Vagina (tissue), 2 donors: ENCODE measurements around the gene SLC30A4. TPM values are rescaled to one million over a fixed set of nuclear protein-coding genes. Genes with fewer than 3 reads are reported as not detected.

Experiments used
- DNase-seq, 2 donors: peaks; one replicate each; pipeline ENCODE4 v3.0.0-alpha.2; 2017; ENCODE audit errors: extremely low spot score in 2 of 2
- H3K27ac ChIP-seq: fragments of 200-600 bp; sonication (generic); one replicate; pipeline ENCODE4 v1.5.1; 2019
- H3K27me3 ChIP-seq: fragments of 200-600 bp; sonication (generic); one replicate; pipeline ENCODE4 v1.5.1; 2019
- H3K36me3 ChIP-seq, 2 donors: fragments of 200-600 bp; sonication (generic); one replicate each; pipeline ENCODE4 v1.5.1; 2017 to 2019
- H3K4me1 ChIP-seq: fragments of 200-600 bp; sonication (generic); one replicate; pipeline ENCODE4 v1.5.1; 2019
- H3K4me3 ChIP-seq, 2 donors: fragments of 200-600 bp; sonication (generic); 1 replicate in 1 of 2; 2 replicates in 1 of 2; pipeline ENCODE4 v1.5.1; 2016 to 2019
- H3K9me3 ChIP-seq: fragments of 200-600 bp; sonication (generic); one replicate; pipeline ENCODE4 v1.5.1; 2019
- CTCF ChIP-seq, 3 experiments: fragments of 450-650 bp in 2 of 3; fragments of 200-600 bp in 1 of 3; sonication (generic) in 1 of 3; IDR thresholded peaks; one replicate each; pipeline ENCODE4 v1.5.1; 2017 to 2019; ENCODE audit warnings: antibody characterized with exemption in 3 of 3, mild to moderate bottlenecking in 2 of 3, moderate library complexity in 2 of 3
- POLR2A ChIP-seq, 2 donors: fragments of 450-650 bp; IDR thresholded peaks; one replicate each; pipeline ENCODE4 v1.6.1; 2017; ENCODE audit warnings: antibody characterized with exemption in 2 of 2, mild to moderate bottlenecking in 2 of 2, moderate library complexity in 2 of 2
- POLR2AphosphoS5 ChIP-seq, 2 donors: sonication (generic); formaldehyde crosslinking; IDR thresholded peaks; one replicate each; pipeline ENCODE4 v1.9.0; 2017; ENCODE audit warnings: antibody characterized with exemption in 2 of 2, mild to moderate bottlenecking in 2 of 2, low read depth in 1 of 2; ENCODE audit not compliant: insufficient read depth in 1 of 2
- intact Hi-C: fragments of 100-400 bp; cut with DNase I; formaldehyde crosslinking; loops from one replicate; pipeline ENCODE4 v1.15.1; 2023
- total RNA-seq: library from RNA; depleted of rRNA; stranded (reverse); fragments of >200 nt; gene quantifications from one replicate; pipeline ENCODE4 v1.2.3, GENCODE V29; 2016

The SLC30A4 gene
- total RNA-seq, 1 donor from 2014 or later = 10.3 TPM

GRCh38 chr15:45473068-45473467 is 49.5 kb downstream of the SLC30A4 start:
- TF ChIP-seq POLR2AphosphoS5 (IDR thresholded peaks at IDR 0.05; ENCODE audit: insufficient read depth in 1 of 2, low read depth in 1 of 2) (no peak), CTCF (IDR thresholded peaks at IDR 0.05) (no peak)
- Histone ChIP-seq H3K36me3 (no peaks in the 10 kb centered on the region), H3K27ac (no peak overlapping the region), H3K4me3 (no peak overlapping the region), H3K27me3 (no peaks in the 10 kb centered on the region), H3K9me3 (no peaks in the 10 kb centered on the region), H3K4me1 (no peaks in the 10 kb centered on the region)
- DNase-seq = no peak
- intact Hi-C loops = no loop called here

- TF ChIP-seq POLR2AphosphoS5 (IDR thresholded peaks at IDR 0.05; ENCODE audit: insufficient read depth in 1 of 2, low read depth in 1 of 2) (no peak), POLR2A (IDR thresholded peaks at IDR 0.05) (no peak), CTCF (IDR thresholded peaks at IDR 0.05) (no peak)
Observed at GRCh38 chr15:45471151-45471550, 51.4 kb downstream of the SLC30A4 start.

GRCh38 chr15:45469441-45469840 is 53.1 kb downstream of the SLC30A4 start:
- no peak for TF ChIP-seq POLR2AphosphoS5 (IDR thresholded peaks at IDR 0.05; ENCODE audit: insufficient read depth in 1 of 2, low read depth in 1 of 2)
- no peak overlapping the region for H3K27ac ChIP-seq
- H3K27me3 ChIP-seq = no peaks in the 10 kb centered on the region
- no peaks in the 10 kb centered on the region for H3K9me3 ChIP-seq
- H3K36me3 ChIP-seq = no peaks in the 10 kb centered on the region
- no peaks in the 10 kb centered on the region for H3K4me1 ChIP-seq
- H3K4me3 ChIP-seq = no peak overlapping the region
- intact Hi-C loops = no loop called here
- no peak for DNase-seq

More at GRCh38 chr15:45471151-45471550, 51.4 kb downstream of the SLC30A4 start:
- H3K27me3 ChIP-seq = no peaks in the 10 kb centered on the region
- H3K27ac ChIP-seq = no peak overlapping the region
- intact Hi-C loops = no loop called here
- no peaks in the 10 kb centered on the region for H3K9me3 ChIP-seq
- no peak overlapping the region for H3K4me3 ChIP-seq
- no peak for DNase-seq
- H3K4me1 ChIP-seq = no peaks in the 10 kb centered on the region
- H3K36me3 ChIP-seq = no peaks in the 10 kb centered on the region

DNA sequence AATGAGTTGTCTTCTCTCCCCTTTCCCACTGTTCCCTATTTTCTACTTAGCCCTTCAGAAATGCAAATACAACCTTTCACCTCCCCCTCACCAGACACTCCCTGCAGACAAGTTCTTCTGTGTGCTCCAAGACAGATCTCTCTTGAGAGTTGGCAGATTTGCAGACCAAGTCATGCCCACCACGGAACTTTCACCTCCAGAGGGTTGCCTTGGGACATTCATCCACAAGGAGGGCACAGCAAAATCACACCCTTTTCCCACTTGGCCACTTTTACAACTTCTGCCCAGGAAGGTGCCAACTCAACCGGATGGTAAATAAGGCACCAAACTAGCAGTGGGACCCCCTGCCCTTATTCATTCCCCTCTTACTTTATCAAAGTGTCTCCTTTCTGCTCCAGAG is 53.5 kb downstream of the SLC30A4 start:
- DNase-seq = no peak
- H3K4me1 ChIP-seq = no peaks in the 10 kb centered on the region

GRCh38 chr15:45468294-45468693 is 54.3 kb downstream of the SLC30A4 start:
- Histone ChIP-seq H3K9me3 (no peaks in the 10 kb centered on the region), H3K27me3 (no peaks in the 10 kb centered on the region), H3K36me3 (no peaks in the 10 kb centered on the region), H3K4me3 (no peak overlapping the region), H3K27ac (no peak overlapping the region), H3K4me1 (no peaks in the 10 kb centered on the region)
- no peak for TF ChIP-seq POLR2AphosphoS5 (IDR thresholded peaks at IDR 0.05; ENCODE audit: insufficient read depth in 1 of 2, low read depth in 1 of 2)
- no peak for TF ChIP-seq POLR2A (IDR thresholded peaks at IDR 0.05)
- TF ChIP-seq CTCF (IDR thresholded peaks at IDR 0.05) = no peak
- no peak for DNase-seq
- intact Hi-C loops = no loop called here

More for the DNA sequence above, 53.5 kb downstream of the SLC30A4 start:
- Histone ChIP-seq H3K27me3 (no peaks in the 10 kb centered on the region), H3K9me3 (no peaks in the 10 kb centered on the region), H3K27ac (no peak overlapping the region), H3K4me3 (no peak overlapping the region), H3K36me3 (no peaks in the 10 kb centered on the region)
- no peak for TF ChIP-seq POLR2A (IDR thresholded peaks at IDR 0.05)
- no peak for TF ChIP-seq CTCF (IDR thresholded peaks at IDR 0.05)
- TF ChIP-seq POLR2AphosphoS5 (IDR thresholded peaks at IDR 0.05; ENCODE audit: insufficient read depth in 1 of 2, low read depth in 1 of 2) = no peak
- intact Hi-C loops = no loop called here
